Measurements from ENCODE around the gene AKAP9. TPM values are rescaled to one million over a fixed set of nuclear protein-coding genes. Genes with fewer than 3 reads are reported as not detected.
A peak's percentile ranks its signal among the peaks of the same experiment; 100 is the strongest.
"Not testable (repeated sequence)": the region's sequence is repeated elsewhere in the genome, so short reads cannot be mapped to it uniquely, and the experiment has no call there.

AKAP9 gene
- total RNA-seq, 2 donors from 2014 or later: 70.0 to 93.9 TPM

GRCh38 chr7:91957232-91957631 lies 16.6 kb downstream of the AKAP9 start:
- 78 to 80% methylated on average over 1 of the region's 1 CpG for WGBS, 2 donors
- Histone ChIP-seq H3K4me3 (no peak overlapping the region), H3K36me3 (replicated peaks in 1 of 2; ENCODE audit: insufficient read depth in 1 of 2, low read depth in 2 of 2) (no peaks in the 10 kb centered on the region), H3K27me3 (no peaks in the 10 kb centered on the region), H3K4me1 (peaks cover 34% of the 10 kb centered on the region), H3K9me3 (no peaks in the 10 kb centered on the region), H3K27ac (no peak overlapping the region)
- ATAC-seq (no peak), DNase-seq (no peak)
- intact Hi-C loops (cut with DNase I): no loop called here
- TF ChIP-seq CTCF (IDR thresholded peaks at IDR 0.05) (no peak), POLR2A (IDR thresholded peaks at IDR 0.05) (no peak)

GRCh38 chr7:91957823-91958222 lies 17.2 kb downstream of the AKAP9 start:
- 21 to 25% methylated on average over 1 of the region's 1 CpG for WGBS, 2 donors
- H3K27ac ChIP-seq: no peak overlapping the region
- peaks cover 28% of the 10 kb centered on the region for H3K4me1 ChIP-seq
- intact Hi-C loops (cut with DNase I): no loop called here
- H3K36me3 ChIP-seq (replicated peaks in 1 of 2; ENCODE audit: insufficient read depth in 1 of 2, low read depth in 2 of 2): no peaks in the 10 kb centered on the region
- TF ChIP-seq POLR2A (IDR thresholded peaks at IDR 0.05) (no peak), CTCF (IDR thresholded peaks at IDR 0.05) (no peak)
- H3K9me3 ChIP-seq: no peaks in the 10 kb centered on the region
- no peaks in the 10 kb centered on the region for H3K27me3 ChIP-seq
- DNase-seq: no peak
- ATAC-seq: peak; percentile 42
- no peak overlapping the region for H3K4me3 ChIP-seq

- 59 to 70% methylated on average over 5 of the region's 5 CpGs for WGBS, 2 donors
- ATAC-seq (no peak), DNase-seq (no peak)
- H3K27ac ChIP-seq: no peak overlapping the region
- H3K4me3 ChIP-seq: no peak overlapping the region
- no peaks in the 10 kb centered on the region for H3K27me3 ChIP-seq
- TF ChIP-seq POLR2A (IDR thresholded peaks at IDR 0.05) (no peak), CTCF (IDR thresholded peaks at IDR 0.05) (no peak)
- intact Hi-C loops (cut with DNase I): no loop called here
- no peaks in the 10 kb centered on the region for H3K36me3 ChIP-seq (replicated peaks in 1 of 2; ENCODE audit: insufficient read depth in 1 of 2, low read depth in 2 of 2)
- H3K9me3 ChIP-seq: no peaks in the 10 kb centered on the region
- H3K4me1 ChIP-seq: peaks cover 23% of the 10 kb centered on the region
These were observed 18.4 kb downstream of the AKAP9 start for GRCh38 chr7:91959023-91959422.

- WGBS, 2 donors: 95 to 98% methylated on average over 2 of the region's 2 CpGs
- ATAC-seq (no peak), DNase-seq (no peak)
- no peaks in the 10 kb centered on the region for H3K27me3 ChIP-seq
- H3K36me3 ChIP-seq (replicated peaks in 1 of 2; ENCODE audit: insufficient read depth in 1 of 2, low read depth in 2 of 2): no peaks in the 10 kb centered on the region
- TF ChIP-seq CTCF (IDR thresholded peaks at IDR 0.05) (no peak), POLR2A (IDR thresholded peaks at IDR 0.05) (no peak)
- no peak overlapping the region for H3K4me3 ChIP-seq
- no peak overlapping the region for H3K27ac ChIP-seq
- peaks cover 14% of the 10 kb centered on the region for H3K4me1 ChIP-seq
- intact Hi-C loops (cut with DNase I): no loop called here
- no peaks in the 10 kb centered on the region for H3K9me3 ChIP-seq
These were observed 21.2 kb downstream of the AKAP9 start for GRCh38 chr7:91961816-91962215.

- intact Hi-C loops (cut with DNase I): no loop called here
- ATAC-seq: no peak
These were observed 21.8 kb downstream of the AKAP9 start for GRCh38 chr7:91962419-91962818.

GRCh38 chr7:91967513-91967912 lies 26.9 kb downstream of the AKAP9 start:
- ATAC-seq; DNase-seq; intact Hi-C loops (cut with DNase I); H3K9me3 ChIP-seq; H3K4me3 ChIP-seq; H3K27ac ChIP-seq; H3K27me3 ChIP-seq; H3K36me3 ChIP-seq (replicated peaks in 1 of 2; ENCODE audit: insufficient read depth in 1 of 2, low read depth in 2 of 2): not testable (repeated sequence)
- peaks cover 19% of the 10 kb centered on the region for H3K4me1 ChIP-seq
- 95 to 96% methylated on average over 2 of the region's 2 CpGs for WGBS, 2 donors

More at GRCh38 chr7:91962419-91962818, 21.8 kb downstream of the AKAP9 start:
- no peaks in the 10 kb centered on the region for H3K27me3 ChIP-seq
- WGBS, 2 donors: 90 to 93% methylated on average over 3 of the region's 3 CpGs
- no peaks in the 10 kb centered on the region for H3K36me3 ChIP-seq (replicated peaks in 1 of 2; ENCODE audit: insufficient read depth in 1 of 2, low read depth in 2 of 2)
- no peak for TF ChIP-seq POLR2A (IDR thresholded peaks at IDR 0.05)
- no peak for TF ChIP-seq CTCF (IDR thresholded peaks at IDR 0.05)
- H3K27ac ChIP-seq: no peak overlapping the region
- no peak overlapping the region for H3K4me3 ChIP-seq
- H3K9me3 ChIP-seq: no peaks in the 10 kb centered on the region
- DNase-seq: no peak
- peaks cover 11% of the 10 kb centered on the region for H3K4me1 ChIP-seq

All from body of pancreas (tissue), 4 donors.